ENCODE data around the gene ASB3. TPM values are rescaled to one million over a fixed set of nuclear protein-coding genes. Genes with fewer than 3 reads are reported as not detected.
"Not testable (repeated sequence)": the region's sequence is repeated elsewhere in the genome, so short reads cannot be mapped to it uniquely, and the experiment has no call there.

Gene ASB3
- total RNA-seq, 2 donors from 2014 or later, result 10.5 to 14.0 TPM

- no peaks in the 10 kb centered on the region for H3K27me3 ChIP-seq
Measured at GRCh38 chr2:53765767-53766166, 21.0 kb downstream of the ASB3 start.

GRCh38 chr2:53757206-53757605 lies 29.5 kb downstream of the ASB3 start:
- ATAC-seq; intact Hi-C loops (cut with DNase I); H3K4me3 ChIP-seq; H3K9me3 ChIP-seq; H3K36me3 ChIP-seq (replicated peaks in 1 of 2; ENCODE audit: insufficient read depth in 1 of 2, low read depth in 2 of 2); H3K27me3 ChIP-seq; H3K27ac ChIP-seq; DNase-seq; H3K4me1 ChIP-seq: not testable (repeated sequence)
- 96 to 97% methylated on average over 14 of the region's 14 CpGs for WGBS, 2 donors

More at GRCh38 chr2:53765767-53766166, 21.0 kb downstream of the ASB3 start:
- Histone ChIP-seq H3K36me3 (replicated peaks in 1 of 2; ENCODE audit: insufficient read depth in 1 of 2, low read depth in 2 of 2) (peaks cover 0 to 5% of the 10 kb centered on the region in 2 donors), H3K27ac (no peak overlapping the region), H3K9me3 (no peaks in the 10 kb centered on the region), H3K4me3 (no peak overlapping the region), H3K4me1 (peaks cover 9% of the 10 kb centered on the region)
- intact Hi-C loops (cut with DNase I), result no loop called here
- no peak for ATAC-seq
- TF ChIP-seq CTCF (IDR thresholded peaks at IDR 0.05) (no peak), POLR2A (IDR thresholded peaks at IDR 0.05) (no peak)
- WGBS, 2 donors, result 64 to 73% methylated on average over 1 of the region's 1 CpG
- no peak for DNase-seq

- Histone ChIP-seq H3K27ac (no peak overlapping the region), H3K4me3 (no peak overlapping the region), H3K9me3 (no peaks in the 10 kb centered on the region), H3K36me3 (replicated peaks in 1 of 2; ENCODE audit: insufficient read depth in 1 of 2, low read depth in 2 of 2) (peaks cover 0 to 2% of the 10 kb centered on the region in 2 donors), H3K4me1 (no peaks in the 10 kb centered on the region), H3K27me3 (no peaks in the 10 kb centered on the region)
- TF ChIP-seq CTCF (IDR thresholded peaks at IDR 0.05) (no peak), POLR2A (IDR thresholded peaks at IDR 0.05) (no peak)
- DNase-seq, result no peak
- 95 to 97% methylated on average over 15 of the region's 15 CpGs for WGBS, 2 donors
- intact Hi-C loops (cut with DNase I), result no loop called here
- ATAC-seq, result no peak
Measured at GRCh38 chr2:53756644-53757043, 30.1 kb downstream of the ASB3 start.

- WGBS, 2 donors, result 57 to 62% methylated on average over 2 of the region's 2 CpGs
- H3K27me3 ChIP-seq, result no peaks in the 10 kb centered on the region
- H3K27ac ChIP-seq, result no peak overlapping the region
- peaks cover 0 to 2% of the 10 kb centered on the region in 2 donors for H3K36me3 ChIP-seq (replicated peaks in 1 of 2; ENCODE audit: insufficient read depth in 1 of 2, low read depth in 2 of 2)
- intact Hi-C loops (cut with DNase I), result no loop called here
- no peak for ATAC-seq
- TF ChIP-seq POLR2A (IDR thresholded peaks at IDR 0.05), result no peak
- peak in 3 of 4 donors; percentile 23 to 61 (median 29) for DNase-seq
- no peak overlapping the region for H3K4me3 ChIP-seq
- H3K4me1 ChIP-seq, result no peaks in the 10 kb centered on the region
- no peaks in the 10 kb centered on the region for H3K9me3 ChIP-seq
Measured at GRCh38 chr2:53755121-53755520, 31.6 kb downstream of the ASB3 start.

- no peak overlapping the region for H3K4me3 ChIP-seq
- H3K27ac ChIP-seq, result no peak overlapping the region
- ATAC-seq, result no peak
- H3K27me3 ChIP-seq, result no peaks in the 10 kb centered on the region
- no peak for TF ChIP-seq CTCF (IDR thresholded peaks at IDR 0.05)
- no peaks in the 10 kb centered on the region for H3K4me1 ChIP-seq
- intact Hi-C loops (cut with DNase I), result no loop called here
- peaks cover 0 to 2% of the 10 kb centered on the region in 2 donors for H3K36me3 ChIP-seq (replicated peaks in 1 of 2; ENCODE audit: insufficient read depth in 1 of 2, low read depth in 2 of 2)
- no peak for DNase-seq
- H3K9me3 ChIP-seq, result no peaks in the 10 kb centered on the region
Measured at GRCh38 chr2:53753041-53753440, 33.7 kb downstream of the ASB3 start.

GRCh38 chr2:53752385-53752784 lies 34.4 kb downstream of the ASB3 start:
- ATAC-seq, result no peak
- no peaks in the 10 kb centered on the region for H3K4me1 ChIP-seq
- peaks cover 0 to 2% of the 10 kb centered on the region in 2 donors for H3K36me3 ChIP-seq (replicated peaks in 1 of 2; ENCODE audit: insufficient read depth in 1 of 2, low read depth in 2 of 2)
- no peak overlapping the region for H3K27ac ChIP-seq
- intact Hi-C loops (cut with DNase I), result no loop called here
- WGBS, 2 donors, result 92 to 93% methylated on average over 4 of the region's 4 CpGs
- no peaks in the 10 kb centered on the region for H3K9me3 ChIP-seq
- H3K27me3 ChIP-seq, result no peaks in the 10 kb centered on the region
- no peak for DNase-seq
- TF ChIP-seq CTCF (IDR thresholded peaks at IDR 0.05), result no peak
- H3K4me3 ChIP-seq, result no peak overlapping the region

All from body of pancreas (tissue), 4 donors.